Choroid plexus epithelial cell (primary cell): ENCODE data around the gene TMOD4.
"Not testable (repeated sequence)": the region's sequence is repeated elsewhere in the genome, so short reads cannot be mapped to it uniquely, and the experiment has no call there.

Experiments used
- DNase-seq: peaks from one replicate; pipeline ENCODE4 v3.0.0-alpha.2; 2010; ENCODE audit warnings: low read depth
- H3K4me3 ChIP-seq: 2 replicates; pipeline ENCODE4 v1.5.1; 2011; ENCODE audit warnings: low read depth, mild to moderate bottlenecking, control low read depth, low read length, moderate library complexity
- CTCF ChIP-seq: conservative IDR thresholded peaks from 2 replicates; pipeline ENCODE4 v1.5.1; 2011; ENCODE audit warnings: low read depth, mild to moderate bottlenecking, control low read depth, inconsistent platforms, low read length, moderate library complexity

The TMOD4 gene

GRCh38 chr1:151192047-151192446 lies 16.3 kb upstream of the TMOD4 start:
- H3K4me3 ChIP-seq = no peak overlapping the region
- no peak for DNase-seq
- TF ChIP-seq CTCF = no peak

GRCh38 chr1:151189637-151190445 lies 14.1 kb upstream of the TMOD4 start, which contains the start of gene VPS72:
Gene VPS72, minus strand, starts transcription at chr1:151190197. Its CDS starts 76 bp downstream, at chr1:151190121.
- H3K4me3 ChIP-seq = peak within 1 kb of the TSS; percentile 93
- peak; percentile 15 for TF ChIP-seq CTCF
- DNase-seq = peak; percentile 93

- H3K4me3 ChIP-seq = peak overlapping the region; percentile 93
- DNase-seq = not testable (repeated sequence)
These were observed 12.9 kb upstream of the TMOD4 start for GRCh38 chr1:151188667-151189066.

- no peak for TF ChIP-seq CTCF
- H3K4me3 ChIP-seq = no peak overlapping the region
- DNase-seq = no peak
These were observed 11.4 kb upstream of the TMOD4 start for GRCh38 chr1:151187205-151187604.

GRCh38 chr1:151184211-151184610 lies 8.4 kb upstream of the TMOD4 start:
- H3K4me3 ChIP-seq = no peak overlapping the region
- DNase-seq = no peak
- TF ChIP-seq CTCF = no peak

GRCh38 chr1:151176514-151177045 lies 799 bp upstream of the TMOD4 start:
- no peak overlapping the region for H3K4me3 ChIP-seq
- no peak for TF ChIP-seq CTCF
- no peak for DNase-seq

- no peak for DNase-seq
- H3K4me3 ChIP-seq = no peak overlapping the region
- TF ChIP-seq CTCF = no peak
These were observed 590 bp downstream of the TMOD4 start for GRCh38 chr1:151175041-151175741.
